RKO (cell line): Measurements from ENCODE around the gene OR51I2.

Source experiments
- DNase-seq: peaks from one replicate; pipeline ENCODE4 v3.0.0-alpha.2; 2016; ENCODE audit warnings: low spot score

Gene OR51I2

GRCh38 chr11:5505363-5506048, 56.4 kb downstream of the OR51I2 start:
- DNase-seq: no peak
